LoVo (cell line): Measurements from ENCODE around the gene GPR85.
"Not testable (repeated sequence)": the region's sequence is repeated elsewhere in the genome, so short reads cannot be mapped to it uniquely, and the experiment has no call there.

Experiments
- DNase-seq: peaks from one replicate; pipeline ENCODE4 v3.0.0-alpha.2; 2016; ENCODE audit warnings: low spot score

GPR85 gene

GRCh38 chr7:113083816-113084495, 2.7 kb downstream of the GPR85 start:
- DNase-seq = no peak

GRCh38 chr7:113083132-113083815, 3.4 kb downstream of the GPR85 start:
- DNase-seq = no peak

- no peak for DNase-seq
These were observed 8.3 kb downstream of the GPR85 start for GRCh38 chr7:113078331-113078730.

GRCh38 chr7:113076703-113077102, 9.9 kb downstream of the GPR85 start:
- no peak for DNase-seq

GRCh38 chr7:113071465-113071864, 15.2 kb downstream of the GPR85 start:
- no peak for DNase-seq

- DNase-seq = no peak
These were observed 24.1 kb downstream of the GPR85 start for GRCh38 chr7:113062499-113062898.

DNA sequence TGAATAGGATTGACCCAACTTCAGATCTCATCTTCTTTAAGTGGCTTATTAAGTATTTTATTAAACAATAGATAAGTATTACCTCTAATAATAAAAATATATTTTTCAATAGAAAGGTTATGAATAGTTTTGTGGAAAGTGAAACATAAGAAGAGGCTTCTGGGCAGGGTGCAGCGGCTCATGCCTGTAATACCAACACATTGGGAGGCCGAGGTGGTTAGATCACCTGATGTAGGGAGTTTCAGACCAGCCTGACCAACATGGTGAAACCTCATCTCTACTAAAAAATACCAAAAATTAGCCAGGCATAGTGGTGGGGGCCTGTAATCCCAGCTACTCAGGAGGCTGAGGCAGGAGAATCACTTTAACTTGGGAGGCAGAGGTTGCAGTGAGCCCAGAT, 26.5 kb downstream of the GPR85 start:
- DNase-seq = no peak

GRCh38 chr7:113054938-113055337, 31.7 kb downstream of the GPR85 start:
- no peak for DNase-seq

DNA sequence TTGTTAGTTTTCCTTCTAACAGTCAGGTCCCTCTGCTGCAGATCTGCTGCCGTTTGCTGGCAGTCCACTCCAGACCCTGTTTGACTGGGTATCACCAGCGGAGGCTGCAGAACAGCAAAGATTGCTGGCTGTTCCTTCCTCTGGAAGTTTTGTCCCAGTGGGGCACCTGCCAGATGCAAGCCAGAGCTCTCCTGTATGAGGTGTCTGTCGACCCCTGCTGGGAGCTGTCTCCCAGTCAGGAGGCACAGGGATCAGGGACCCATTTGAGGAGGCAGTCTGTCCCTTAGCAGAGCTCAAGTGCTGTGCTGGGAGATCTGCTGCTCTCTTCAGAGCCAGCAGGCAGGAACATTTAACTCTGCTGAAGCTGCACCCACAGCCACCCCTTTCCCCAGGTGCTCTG, 32.4 kb downstream of the GPR85 start:
- DNase-seq = not testable (repeated sequence)

- not testable (repeated sequence) for DNase-seq
These were observed 37.4 kb downstream of the GPR85 start for GRCh38 chr7:113049221-113049620.

- DNase-seq = no peak
These were observed 40.2 kb downstream of the GPR85 start for GRCh38 chr7:113046453-113046852.

DNA sequence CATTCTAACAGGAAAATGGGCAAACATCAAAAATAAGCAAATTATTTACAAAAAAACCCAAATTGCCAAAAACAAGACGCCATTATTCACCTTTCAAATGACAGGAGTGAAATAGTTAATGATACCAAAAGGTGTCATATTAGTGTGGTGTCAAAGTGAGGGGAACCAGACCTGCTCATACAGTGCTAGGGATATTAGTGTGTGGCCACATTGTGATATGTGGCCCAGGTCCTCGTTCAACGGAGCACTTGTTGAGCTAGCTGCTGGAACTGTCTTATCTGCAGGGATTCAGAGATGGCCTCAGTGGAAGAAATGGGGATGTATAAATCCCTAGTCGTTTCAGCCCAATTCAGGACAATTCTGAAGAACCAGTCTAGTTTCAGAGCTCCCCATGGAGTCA, 41.2 kb downstream of the GPR85 start:
- DNase-seq = no peak

DNA sequence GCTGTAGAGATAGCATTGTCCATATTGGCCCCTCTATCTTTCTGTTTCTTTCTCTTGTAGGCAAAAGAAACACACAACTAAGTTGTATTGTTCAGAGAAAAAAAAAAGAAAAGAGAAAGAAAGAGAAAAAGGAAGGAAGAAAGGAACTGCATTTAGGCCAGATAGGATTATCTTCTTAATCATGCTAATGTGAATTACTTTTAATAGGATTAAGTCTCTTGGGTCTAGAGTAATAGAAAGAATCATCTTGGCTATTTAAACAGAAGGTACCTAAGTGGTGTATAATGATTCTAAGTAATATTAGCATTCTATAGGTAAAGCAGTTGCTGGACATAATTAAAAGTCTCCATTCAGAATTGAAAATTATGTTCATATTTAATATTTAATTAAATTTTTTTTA, 42.2 kb downstream of the GPR85 start:
- DNase-seq = no peak

DNA sequence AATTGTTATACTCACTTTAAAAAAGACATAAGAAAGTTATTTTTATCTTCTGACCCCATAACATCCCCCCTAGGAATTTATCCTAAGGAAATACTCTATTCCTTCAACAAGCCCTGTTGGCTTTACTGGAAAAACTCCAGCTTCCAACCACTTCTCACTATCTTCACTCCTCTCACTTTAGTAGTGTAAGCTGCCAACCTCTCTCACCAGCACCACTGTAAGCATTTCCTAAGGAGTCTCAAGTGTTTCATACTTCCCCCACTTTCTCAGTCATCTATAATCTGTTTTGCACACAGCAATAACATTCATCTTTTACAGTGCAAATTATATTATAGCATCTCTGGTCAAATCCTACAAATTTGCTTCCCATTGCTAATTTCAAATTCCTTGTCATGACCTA, 45.8 kb downstream of the GPR85 start:
- no peak for DNase-seq

DNA sequence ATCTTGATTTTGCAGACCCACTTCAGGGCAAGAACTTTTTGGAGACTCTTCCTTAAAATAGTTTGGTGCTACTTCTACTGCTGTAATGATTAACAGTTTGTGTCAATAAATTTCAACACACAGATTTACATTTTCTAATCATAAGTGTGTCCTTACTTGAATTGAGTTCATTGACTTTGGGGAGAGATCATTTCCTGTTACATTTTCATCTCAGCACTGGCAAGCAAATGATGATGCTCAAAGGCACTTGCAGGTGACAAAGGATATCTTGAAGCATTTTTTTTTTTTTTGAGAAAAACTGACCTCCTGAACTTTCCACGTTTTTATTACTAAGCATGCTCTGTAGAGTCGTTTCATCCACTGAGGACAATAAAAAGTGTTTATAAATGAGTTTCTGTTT, 52.7 kb downstream of the GPR85 start:
- DNase-seq = no peak
